ENCODE measurements around the gene EPB41L4A.
A peak's percentile ranks its signal among the peaks of the same experiment; 100 is the strongest.
"Not testable (repeated sequence)": the region's sequence is repeated elsewhere in the genome, so short reads cannot be mapped to it uniquely, and the experiment has no call there.

Gene EPB41L4A

GRCh38 chr5:112245656-112246055 is 173.4 kb downstream of the EPB41L4A start:
- peak; percentile 20 for DNase-seq

GRCh38 chr5:112239996-112240395 is 179.1 kb downstream of the EPB41L4A start:
- no peak for DNase-seq

GRCh38 chr5:112238473-112238872 is 180.6 kb downstream of the EPB41L4A start:
- no peak for DNase-seq

GRCh38 chr5:112237456-112237855 is 181.6 kb downstream of the EPB41L4A start:
- DNase-seq: no peak

GRCh38 chr5:112234000-112234399 is 185.1 kb downstream of the EPB41L4A start:
- DNase-seq: no peak

GRCh38 chr5:112232667-112233066 is 186.4 kb downstream of the EPB41L4A start:
- DNase-seq: no peak

GRCh38 chr5:112230606-112231005 is 188.5 kb downstream of the EPB41L4A start:
- DNase-seq: no peak

GRCh38 chr5:112228667-112229066 is 190.4 kb downstream of the EPB41L4A start:
- DNase-seq: peak; percentile 15

- no peak for DNase-seq
Measured at GRCh38 chr5:112227911-112228631, 191.0 kb downstream of the EPB41L4A start.

GRCh38 chr5:112226215-112226614 is 192.9 kb downstream of the EPB41L4A start:
- DNase-seq: no peak

GRCh38 chr5:112222997-112223396 is 196.1 kb downstream of the EPB41L4A start:
- not testable (repeated sequence) for DNase-seq

GRCh38 chr5:112221128-112221527 is 197.9 kb downstream of the EPB41L4A start:
- DNase-seq: no peak

- no peak for DNase-seq
Measured at GRCh38 chr5:112219000-112219399, 200.1 kb downstream of the EPB41L4A start.

GRCh38 chr5:112217843-112218579 is 201.1 kb downstream of the EPB41L4A start:
- DNase-seq: no peak

- no peak for DNase-seq
Measured at GRCh38 chr5:112216140-112216539, 202.9 kb downstream of the EPB41L4A start.

GRCh38 chr5:112210430-112211005 is 208.6 kb downstream of the EPB41L4A start:
- peak; percentile 43 for DNase-seq

GRCh38 chr5:112208699-112209615 is 210.1 kb downstream of the EPB41L4A start:
- no peak for DNase-seq

GRCh38 chr5:112208195-112208594 is 210.9 kb downstream of the EPB41L4A start:
- not testable (repeated sequence) for DNase-seq

GRCh38 chr5:112205846-112206245 is 213.2 kb downstream of the EPB41L4A start:
- no peak for DNase-seq

- no peak for DNase-seq
Measured at GRCh38 chr5:112203229-112203628, 215.8 kb downstream of the EPB41L4A start.

GRCh38 chr5:112202694-112203093 is 216.4 kb downstream of the EPB41L4A start:
- no peak for DNase-seq

GRCh38 chr5:112201141-112201540 is 217.9 kb downstream of the EPB41L4A start:
- no peak for DNase-seq

- DNase-seq: no peak
Measured at GRCh38 chr5:112200131-112200530, 218.9 kb downstream of the EPB41L4A start.

All from retina (tissue), 1 donor.